ENCODE measurements around the gene WNT6. TPM values are rescaled to one million over a fixed set of nuclear protein-coding genes. Genes with fewer than 3 reads are reported as not detected.

WNT6 gene
- total RNA-seq, 1 donor from 2014 or later: not detected

- DNase-seq (ENCODE audit: low read depth in 2 of 2): no peak
Observed at GRCh38 chr2:218877891-218878290, 18.3 kb downstream of the WNT6 start.

- DNase-seq (ENCODE audit: low read depth in 2 of 2): no peak
Observed at GRCh38 chr2:218878486-218878885, 18.9 kb downstream of the WNT6 start.

- no peak for DNase-seq (ENCODE audit: low read depth in 2 of 2)
Observed at GRCh38 chr2:218878926-218879761, 19.5 kb downstream of the WNT6 start.

- DNase-seq (ENCODE audit: low read depth in 2 of 2): no peak
Observed at GRCh38 chr2:218879776-218880101, 20.1 kb downstream of the WNT6 start.

GRCh38 chr2:218880102-218880858 lies 20.7 kb downstream of the WNT6 start, which contains the start of gene WNT10A:
Gene WNT10A (plus strand): TSS chr2:218880852. CDS start chr2:218880996, 144 bp downstream.
- DNase-seq (ENCODE audit: low read depth in 2 of 2): no peak

GRCh38 chr2:218880859-218881594 lies 21.4 kb downstream of the WNT6 start:
- no peak for DNase-seq (ENCODE audit: low read depth in 2 of 2)

GRCh38 chr2:218881744-218882460 lies 22.3 kb downstream of the WNT6 start:
- DNase-seq (ENCODE audit: low read depth in 2 of 2): no peak

- DNase-seq (ENCODE audit: low read depth in 2 of 2): no peak
Observed at GRCh38 chr2:218882461-218882816, 22.8 kb downstream of the WNT6 start.

- DNase-seq (ENCODE audit: low read depth in 2 of 2): no peak
Observed at GRCh38 chr2:218882866-218883366, 23.3 kb downstream of the WNT6 start.

GRCh38 chr2:218883491-218884490 lies 24.2 kb downstream of the WNT6 start:
- no peak for DNase-seq (ENCODE audit: low read depth in 2 of 2)

- DNase-seq (ENCODE audit: low read depth in 2 of 2): no peak
Observed at GRCh38 chr2:218884519-218884918, 24.9 kb downstream of the WNT6 start.

GRCh38 chr2:218885981-218886947 lies 26.7 kb downstream of the WNT6 start:
- no peak for DNase-seq (ENCODE audit: low read depth in 2 of 2)

GRCh38 chr2:218887079-218887478 lies 27.5 kb downstream of the WNT6 start:
- DNase-seq (ENCODE audit: low read depth in 2 of 2): no peak

GRCh38 chr2:218888341-218888740 lies 28.7 kb downstream of the WNT6 start:
- DNase-seq (ENCODE audit: low read depth in 2 of 2): no peak

GRCh38 chr2:218889937-218890336 lies 30.3 kb downstream of the WNT6 start:
- DNase-seq (ENCODE audit: low read depth in 2 of 2): no peak

GRCh38 chr2:218890369-218890768 lies 30.8 kb downstream of the WNT6 start:
- DNase-seq (ENCODE audit: low read depth in 2 of 2): no peak

GRCh38 chr2:218891275-218892135 lies 31.9 kb downstream of the WNT6 start:
- DNase-seq (ENCODE audit: low read depth in 2 of 2): no peak

Measured in lung microvascular endothelial cell (primary cell).